ENCODE results near the gene RBM47. TPM values are rescaled to one million over a fixed set of nuclear protein-coding genes. Genes with fewer than 3 reads are reported as not detected.
A peak's percentile ranks its signal among the peaks of the same experiment; 100 is the strongest.

Gene RBM47
- total RNA-seq, 1 experiment from 2014 or later: 78.0 TPM

GRCh38 chr4:40622913-40623312 lies 6.8 kb downstream of the RBM47 start:
- Histone ChIP-seq H3K27me3 (ENCODE audit: insufficient read depth, low read depth) (no peaks in the 10 kb centered on the region), H3K4me1 (replicated peaks; ENCODE audit: insufficient read depth) (peaks cover 60% of the 10 kb centered on the region), H3K27ac (peak overlapping the region; percentile 89), H3K79me2 (ENCODE audit: low read depth) (peaks cover 97% of the 10 kb centered on the region), H3K36me3 (ENCODE audit: low read depth) (peaks cover 30% of the 10 kb centered on the region), H3K9me2 (ENCODE audit: insufficient read depth) (no peaks in the 10 kb centered on the region), H3F3A (ENCODE audit: insufficient read depth, low read depth) (peaks cover 48% of the 10 kb centered on the region), H3K4me3 (no peak overlapping the region), H4K20me1 (ENCODE audit: insufficient read depth) (0 out of 2 replicates have a peak, but pooled peaks cover 6% of the 10 kb centered on the region), H2AFZ (no peak overlapping the region), H3K9me3 (ENCODE audit: insufficient read depth, low read depth) (no peaks in the 10 kb centered on the region), H3K4me2 (peak overlapping the region; percentile 58)
- ChIA-PET CTCF (no interaction called here), POLR2A (ENCODE audit: unreplicated experiment) (interaction anchor here (0.7 kb wide), 1 partner anchor 83 kb away, joined by 4 read pairs; no protein-coding TSS in a partner anchor)
- intact Hi-C loops (cut with micrococcal nuclease; ENCODE audit: unreplicated experiment): no loop called here
- BruUV-seq (replicated peaks): no TSS peak
- peak; percentile 22 to 94 for DNase-seq
- no peak for TF ChIP-seq CTCF (conservative IDR thresholded peaks at IDR 0.05)
- no peak for TF ChIP-seq EZH2 (IDR thresholded peaks at IDR 0.05; ENCODE audit: low read depth)

- H3K79me2 ChIP-seq (ENCODE audit: low read depth): peaks cover 96% of the 10 kb centered on the region
- H3K4me3 ChIP-seq: peak overlapping the region; percentile 30; the same call in 1 of the 2 replicates
- ChIA-PET POLR2A (ENCODE audit: unreplicated experiment) (interaction anchor here (0.5 to 1.3 kb wide), 3 partner anchors 9 to 83 kb away, joined by 3 to 4 read pairs (median 3); no protein-coding TSS in a partner anchor), CTCF (interaction anchor here (0.7 kb wide), 1 partner anchor 98 kb away, joined by 3 read pairs; no protein-coding TSS in a partner anchor)
- H4K20me1 ChIP-seq (ENCODE audit: insufficient read depth): 0 out of 2 replicates have a peak, but pooled peaks cover 6% of the 10 kb centered on the region
- no TSS peak for BruUV-seq (replicated peaks)
- H2AFZ ChIP-seq: no peak overlapping the region
- peaks cover 46% of the 10 kb centered on the region for H3F3A ChIP-seq (ENCODE audit: insufficient read depth, low read depth)
- no peaks in the 10 kb centered on the region for H3K27me3 ChIP-seq (ENCODE audit: insufficient read depth, low read depth)
- no peaks in the 10 kb centered on the region for H3K9me3 ChIP-seq (ENCODE audit: insufficient read depth, low read depth)
- peak overlapping the region; percentile 89 for H3K27ac ChIP-seq
- H3K4me1 ChIP-seq (replicated peaks; ENCODE audit: insufficient read depth): peaks cover 60% of the 10 kb centered on the region
- peaks cover 27% of the 10 kb centered on the region for H3K36me3 ChIP-seq (ENCODE audit: low read depth)
- H3K4me2 ChIP-seq: peak overlapping the region; percentile 68
- intact Hi-C loops (cut with micrococcal nuclease; ENCODE audit: unreplicated experiment): loop anchor here (2.0 kb wide), 1 partner anchor 45 kb away; no protein-coding TSS in a partner anchor
- peak; percentile 75 to 95 for DNase-seq
- TF ChIP-seq EZH2 (IDR thresholded peaks at IDR 0.05; ENCODE audit: low read depth) (no peak), CTCF (conservative IDR thresholded peaks at IDR 0.05) (no peak)
- no peaks in the 10 kb centered on the region for H3K9me2 ChIP-seq (ENCODE audit: insufficient read depth)
Measured at GRCh38 chr4:40621592-40622512, 7.8 kb downstream of the RBM47 start.

GRCh38 chr4:40621229-40621591 lies 8.5 kb downstream of the RBM47 start:
- no peaks in the 10 kb centered on the region for H3K27me3 ChIP-seq (ENCODE audit: insufficient read depth, low read depth)
- intact Hi-C loops (cut with micrococcal nuclease; ENCODE audit: unreplicated experiment): loop anchor here (2.0 kb wide), 1 partner anchor 44 kb away; no protein-coding TSS in a partner anchor
- POLR2A ChIA-PET (ENCODE audit: unreplicated experiment): interaction anchor here (0.5 to 1.3 kb wide), 3 partner anchors 9 to 82 kb away, joined by 3 to 4 read pairs (median 3); no protein-coding TSS in a partner anchor
- H3K36me3 ChIP-seq (ENCODE audit: low read depth): peaks cover 31% of the 10 kb centered on the region
- H3K9me2 ChIP-seq (ENCODE audit: insufficient read depth): no peaks in the 10 kb centered on the region
- peaks cover 56% of the 10 kb centered on the region for H3K4me1 ChIP-seq (replicated peaks; ENCODE audit: insufficient read depth)
- CTCF ChIA-PET: interaction anchor here (0.7 kb wide), 1 partner anchor 98 kb away, joined by 3 read pairs; no protein-coding TSS in a partner anchor
- peaks cover 96% of the 10 kb centered on the region for H3K79me2 ChIP-seq (ENCODE audit: low read depth)
- H3K27ac ChIP-seq: peak overlapping the region; percentile 89
- no peak for TF ChIP-seq CTCF (conservative IDR thresholded peaks at IDR 0.05)
- TF ChIP-seq EZH2 (IDR thresholded peaks at IDR 0.05; ENCODE audit: low read depth): no peak
- H2AFZ ChIP-seq: no peak overlapping the region
- H3F3A ChIP-seq (ENCODE audit: insufficient read depth, low read depth): peaks cover 46% of the 10 kb centered on the region
- peak in 1 of 2 experiments; percentile 55 for DNase-seq
- BruUV-seq (replicated peaks): no TSS peak
- H3K4me3 ChIP-seq: peak overlapping the region; percentile 30; the same call in 1 of the 2 replicates
- H3K9me3 ChIP-seq (ENCODE audit: insufficient read depth, low read depth): no peaks in the 10 kb centered on the region
- H4K20me1 ChIP-seq (ENCODE audit: insufficient read depth): 0 out of 2 replicates have a peak, but pooled peaks cover 6% of the 10 kb centered on the region
- peak overlapping the region; percentile 68 for H3K4me2 ChIP-seq
